Hepatocyte (in vitro differentiated cells): ENCODE data around the gene PCDHGC3. TPM values are rescaled to one million over a fixed set of nuclear protein-coding genes. Genes with fewer than 3 reads are reported as not detected.
A peak's percentile ranks its signal among the peaks of the same experiment; 100 is the strongest.

Experiments used
- DNase-seq: peaks from one replicate; pipeline ENCODE4 v3.0.0-alpha.2; 2016; ENCODE audit warnings: low spot score
- H2AFZ ChIP-seq: fragments of 200-600 bp; sonication (generic); 2 replicates; pipeline ENCODE4 v1.6.0; 2016; ENCODE audit warnings: antibody characterized with exemption, mild to moderate bottlenecking
- H3K27ac ChIP-seq: fragments of 200-600 bp; sonication (generic); 2 replicates; pipeline ENCODE4 v1.5.1; 2016; ENCODE audit warnings: mild to moderate bottlenecking
- H3K27me3 ChIP-seq: fragments of 200-600 bp; sonication (generic); 2 replicates; pipeline ENCODE4 v1.6.1; 2016
- H3K36me3 ChIP-seq: fragments of 200-600 bp; sonication (generic); replicated peaks from 2 replicates; pipeline ENCODE4 v1.5.1; 2016; ENCODE audit warnings: low read depth; ENCODE audit not compliant: insufficient read depth
- H3K4me1 ChIP-seq: fragments of 200-600 bp; sonication (generic); 2 replicates; pipeline ENCODE4 v1.5.1; 2016; ENCODE audit warnings: mild to moderate bottlenecking, moderate library complexity; ENCODE audit not compliant: insufficient read depth
- H3K4me2 ChIP-seq: fragments of 200-600 bp; sonication (generic); 2 replicates; pipeline ENCODE4 v1.6.0; 2016
- H3K4me3 ChIP-seq: fragments of 200-600 bp; sonication (generic); 2 replicates; pipeline ENCODE4 v1.5.1; 2016; ENCODE audit warnings: mild to moderate bottlenecking
- H3K79me2 ChIP-seq: fragments of 200-600 bp; sonication (generic); 2 replicates; pipeline ENCODE4 v1.6.0; 2017; ENCODE audit warnings: mild to moderate bottlenecking
- H3K9me2 ChIP-seq: fragments of 200-600 bp; sonication (generic); replicated peaks from 2 replicates; pipeline ENCODE4 v1.6.0; 2017; ENCODE audit warnings: mild to moderate bottlenecking; ENCODE audit not compliant: insufficient read depth
- H3K9me3 ChIP-seq: fragments of 200-600 bp; sonication (generic); 2 replicates; pipeline ENCODE4 v1.5.1; 2016; ENCODE audit warnings: low read depth, mild to moderate bottlenecking
- H4K20me1 ChIP-seq: fragments of 200-600 bp; sonication (generic); 2 replicates; pipeline ENCODE4 v1.6.0; 2016; ENCODE audit warnings: mild to moderate bottlenecking; ENCODE audit not compliant: insufficient read depth, poor library complexity, severe bottlenecking
- EZH2 ChIP-seq: fragments of 200-600 bp; sonication (generic); IDR thresholded peaks from 2 replicates; pipeline ENCODE4 v1.6.1; 2016; ENCODE audit warnings: antibody characterized with exemption, mild to moderate bottlenecking, borderline replicate concordance
- EZH2phosphoT487 ChIP-seq: fragments of 200-600 bp; sonication (generic); IDR thresholded peaks from one replicate; pipeline ENCODE4 v1.6.1; 2018; ENCODE audit warnings: antibody characterized with exemption, mild to moderate bottlenecking, low read depth, moderate library complexity; ENCODE audit not compliant: unreplicated experiment, severe bottlenecking
- WGBS: methylation state at CpG from one replicate; pipeline ENCODE4 v1.1.6; 2016; ENCODE audit warnings: low lambda C conversion rate; ENCODE audit errors: missing lambda C conversion rate; 5-methylcytosine and 5-hydroxymethylcytosine counted together
- polyA plus RNA-seq: library from polyadenylated mRNA; unstranded; fragments of >200 nt; fragmentation: Nextera tagmentation; extraction: Ambion mirVana; gene quantifications from 2 replicates; pipeline ENCODE4 v1.2.1, GENCODE V29; 2016
- total RNA-seq: library from RNA; depleted of rRNA; stranded (reverse); fragments of >200 nt; gene quantifications from 2 replicates; pipeline ENCODE4 v1.2.3, GENCODE V29; 2014
- TF ChIP-seq, protein P1 (sequence below): fragments of 200-600 bp; sonication (generic); IDR thresholded peaks from 2 replicates; pipeline ENCODE4 v1.5.1; 2016; ENCODE audit warnings: antibody characterized with exemption, mild to moderate bottlenecking; ENCODE audit not compliant: poor library complexity

The PCDHGC3 gene
- total and polyA plus RNA-seq, 2 experiments from 2014 or later: 18.9 to 40.8 TPM

DNA sequence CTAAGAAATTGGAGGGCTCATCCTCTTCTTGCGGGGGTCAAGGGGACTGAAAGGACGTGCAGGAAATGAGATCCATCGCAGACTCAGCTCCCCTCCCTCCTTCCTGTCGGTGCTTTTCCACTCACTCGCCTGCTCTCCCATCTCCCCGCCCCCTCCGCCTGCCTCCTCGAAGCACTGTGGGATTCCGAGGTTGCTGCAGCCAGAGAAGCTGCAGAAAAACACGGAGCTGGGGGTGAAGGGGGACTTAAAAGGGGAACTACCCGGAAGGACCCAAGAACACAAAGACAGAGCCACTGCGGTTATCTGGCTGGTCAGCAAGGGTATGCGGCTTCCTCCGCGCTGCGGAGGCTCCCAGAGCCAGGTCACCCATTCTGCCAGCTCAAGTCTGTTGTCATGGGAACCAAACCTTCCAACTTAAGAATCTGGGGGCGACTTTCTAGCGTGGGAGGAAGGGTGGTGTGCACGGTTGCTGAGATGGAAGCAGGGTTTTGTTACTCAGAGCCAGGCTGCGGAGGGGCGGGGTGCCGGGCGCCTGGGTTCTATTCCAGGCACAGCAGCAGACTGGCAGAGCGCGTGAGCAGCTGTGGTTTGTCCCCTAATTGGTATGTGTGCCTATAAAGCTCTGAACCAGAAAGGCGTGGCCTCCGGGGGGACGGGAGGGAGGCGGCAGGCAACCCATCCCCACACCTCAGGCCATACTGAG is 38.0 kb downstream of the PCDHGC3 start:
- peak; percentile 83 for DNase-seq
- Histone ChIP-seq H3K36me3 (no peaks in the 10 kb centered on the region), H2AFZ (peak overlapping the region; percentile 54), H3K27me3 (no peaks in the 10 kb centered on the region), H3K27ac (peak overlapping the region; percentile 97), H3K9me2 (no peaks in the 10 kb centered on the region), H4K20me1 (no peaks in the 10 kb centered on the region), H3K9me3 (no peaks in the 10 kb centered on the region), H3K4me2 (peak overlapping the region; percentile 94), H3K79me2 (peaks cover 2% of the 10 kb centered on the region), H3K4me3 (peak overlapping the region; percentile 39), H3K4me1 (peaks cover 29% of the 10 kb centered on the region)
- TF ChIP-seq, protein P1, sequence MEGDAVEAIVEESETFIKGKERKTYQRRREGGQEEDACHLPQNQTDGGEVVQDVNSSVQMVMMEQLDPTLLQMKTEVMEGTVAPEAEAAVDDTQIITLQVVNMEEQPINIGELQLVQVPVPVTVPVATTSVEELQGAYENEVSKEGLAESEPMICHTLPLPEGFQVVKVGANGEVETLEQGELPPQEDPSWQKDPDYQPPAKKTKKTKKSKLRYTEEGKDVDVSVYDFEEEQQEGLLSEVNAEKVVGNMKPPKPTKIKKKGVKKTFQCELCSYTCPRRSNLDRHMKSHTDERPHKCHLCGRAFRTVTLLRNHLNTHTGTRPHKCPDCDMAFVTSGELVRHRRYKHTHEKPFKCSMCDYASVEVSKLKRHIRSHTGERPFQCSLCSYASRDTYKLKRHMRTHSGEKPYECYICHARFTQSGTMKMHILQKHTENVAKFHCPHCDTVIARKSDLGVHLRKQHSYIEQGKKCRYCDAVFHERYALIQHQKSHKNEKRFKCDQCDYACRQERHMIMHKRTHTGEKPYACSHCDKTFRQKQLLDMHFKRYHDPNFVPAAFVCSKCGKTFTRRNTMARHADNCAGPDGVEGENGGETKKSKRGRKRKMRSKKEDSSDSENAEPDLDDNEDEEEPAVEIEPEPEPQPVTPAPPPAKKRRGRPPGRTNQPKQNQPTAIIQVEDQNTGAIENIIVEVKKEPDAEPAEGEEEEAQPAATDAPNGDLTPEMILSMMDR: no peak
- TF ChIP-seq EZH2: no peak
- WGBS: 9% methylated on average over 29 of the region's 29 CpGs

DNA sequence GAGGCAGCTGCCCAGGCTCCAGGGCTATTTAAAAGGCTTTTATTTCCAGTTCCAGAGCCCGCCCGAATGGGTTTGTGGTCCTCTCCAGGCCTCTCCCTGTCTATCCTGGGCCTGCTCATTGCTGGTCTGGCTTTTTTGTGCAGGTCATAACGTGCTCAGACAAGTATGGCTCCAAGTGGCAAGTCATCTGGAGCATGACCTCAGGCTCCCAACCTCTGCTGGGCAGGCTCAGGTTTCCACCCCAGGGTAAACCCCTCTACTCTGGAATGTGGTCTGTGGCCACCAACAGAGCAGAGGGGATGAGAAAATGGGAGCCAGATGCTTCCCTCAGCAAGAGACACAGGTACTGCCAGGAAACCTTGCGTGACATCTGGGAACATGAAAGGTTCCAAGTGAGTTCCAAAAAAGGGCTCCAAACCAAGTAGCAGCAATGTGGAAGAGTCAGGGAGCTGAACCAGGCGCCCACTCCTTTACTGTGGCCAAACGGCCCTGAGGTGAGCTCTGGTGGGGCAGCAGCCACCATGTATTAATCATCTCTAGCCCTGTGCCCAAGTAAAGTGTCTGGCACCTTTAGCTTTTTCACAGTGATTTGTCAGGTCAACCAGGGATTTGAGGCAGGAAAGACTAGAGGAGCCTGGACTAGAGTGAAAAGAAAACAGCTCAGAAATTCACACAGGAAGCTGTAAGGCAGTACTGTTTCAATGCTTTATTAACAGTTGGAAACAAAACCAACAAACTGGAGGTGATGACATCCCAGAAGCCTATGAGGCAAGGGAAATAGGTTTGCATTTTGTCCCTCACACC is 38.8 kb downstream of the PCDHGC3 start:
- Histone ChIP-seq H3K79me2 (peaks cover 2% of the 10 kb centered on the region), H3K9me3 (no peaks in the 10 kb centered on the region), H3K36me3 (no peaks in the 10 kb centered on the region), H3K27me3 (no peaks in the 10 kb centered on the region), H3K27ac (peak overlapping the region; percentile 97), H3K4me3 (no peak overlapping the region), H3K9me2 (no peaks in the 10 kb centered on the region), H2AFZ (no peak overlapping the region), H4K20me1 (no peaks in the 10 kb centered on the region), H3K4me1 (peaks cover 23% of the 10 kb centered on the region), H3K4me2 (peak overlapping the region; percentile 94)
- WGBS: 42% methylated on average over 6 of the region's 6 CpGs
- no peak for DNase-seq
- TF ChIP-seq EZH2: no peak
- no peak for TF ChIP-seq EZH2phosphoT487
- TF ChIP-seq, protein P1: no peak

DNA sequence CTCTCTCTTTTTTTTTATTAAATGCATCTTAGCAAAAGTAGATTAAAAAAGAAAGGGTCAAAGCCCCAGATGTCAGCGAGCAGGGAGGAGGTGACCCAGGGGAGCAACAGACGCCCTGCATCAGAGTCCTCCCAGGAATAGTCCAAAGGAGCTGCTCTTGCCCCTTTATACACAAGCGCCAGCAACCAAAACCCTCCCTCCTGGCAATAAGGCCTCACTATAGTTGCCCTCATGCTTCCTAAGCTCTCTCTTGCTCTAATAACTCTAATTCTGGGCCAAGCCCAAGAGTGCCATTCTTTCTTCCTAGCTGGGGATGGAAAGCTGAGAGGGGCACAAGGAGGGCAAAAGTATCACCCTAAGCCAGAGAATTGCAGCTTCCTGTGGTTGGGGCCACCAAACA is 39.4 kb downstream of the PCDHGC3 start:
- no peak overlapping the region for H2AFZ ChIP-seq
- no peaks in the 10 kb centered on the region for H3K36me3 ChIP-seq
- 82% methylated on average over 3 of the region's 3 CpGs for WGBS
- no peaks in the 10 kb centered on the region for H3K27me3 ChIP-seq
- peaks cover 2% of the 10 kb centered on the region for H3K79me2 ChIP-seq
- H3K4me3 ChIP-seq: no peak overlapping the region
- H4K20me1 ChIP-seq: no peaks in the 10 kb centered on the region
- no peak overlapping the region for H3K4me2 ChIP-seq
- H3K4me1 ChIP-seq: peaks cover 22% of the 10 kb centered on the region
- H3K9me2 ChIP-seq: no peaks in the 10 kb centered on the region
- TF ChIP-seq, protein P1: no peak
- no peak for TF ChIP-seq EZH2phosphoT487
- no peak for TF ChIP-seq EZH2
- no peaks in the 10 kb centered on the region for H3K9me3 ChIP-seq
- DNase-seq: no peak
- peak overlapping the region; percentile 97 for H3K27ac ChIP-seq
